H1 (cell line): ENCODE results near the gene ZNF665. TPM values are rescaled to one million over a fixed set of nuclear protein-coding genes. Genes with fewer than 3 reads are reported as not detected.

Experiments
- CTCF ChIA-PET: fragments of 300-600 bp; sonication (Branson Sonifier 250); formaldehyde crosslinking; loops from one replicate; lab custom pipeline; 2021; ENCODE audit not compliant: partially characterized antibody; lab: Charles Lee
- POLR2A ChIA-PET: fragments of 300-600 bp; sonication (Branson Sonifier 250); formaldehyde crosslinking; loops from one replicate; lab custom pipeline; 2021; ENCODE audit warnings: inconsistent platforms; ENCODE audit not compliant: partially characterized antibody; lab: Charles Lee
- DNase-seq, 2 experiments: peaks; one replicate each; pipeline versions ENCODE4 v3.0.0 to v3.0.0-alpha.2; 2010 to 2022; ENCODE audit warnings: low spot score in 2 of 2, low read depth in 1 of 2, mixed read lengths in 1 of 2
- FAIRE-seq: peaks from 2 replicates; lab custom pipeline; 2011; peaks lifted over from hg19 to GRCh38; lab: Jason Lieb, UNC
- H2AFZ ChIP-seq: 2 replicates; pipeline ENCODE4 v1.8.1; 2012; ENCODE audit warnings: low read length, inconsistent platforms
- H2AK5ac ChIP-seq: 2 replicates; pipeline ENCODE4 v1.6.1; 2013; ENCODE audit warnings: low read depth, low read length
- H2BK120ac ChIP-seq: replicated peaks from 2 replicates; pipeline ENCODE3; 2013; ENCODE audit warnings: low read depth, low read length, inconsistent platforms
- H2BK12ac ChIP-seq: 2 replicates; pipeline ENCODE4 v1.6.1; 2013; ENCODE audit warnings: low read depth, low read length
- H2BK15ac ChIP-seq: 2 replicates; pipeline ENCODE4 v1.6.1; 2013; ENCODE audit warnings: low read length
- H2BK20ac ChIP-seq: 2 replicates; pipeline ENCODE4 v1.6.1; 2013; ENCODE audit warnings: low read length
- H2BK5ac ChIP-seq: 2 replicates; pipeline ENCODE4 v1.6.1; 2013; ENCODE audit warnings: low read depth, low read length
- H3K14ac ChIP-seq: 2 replicates; pipeline ENCODE4 v1.6.1; 2013; ENCODE audit warnings: inconsistent platforms; ENCODE audit not compliant: insufficient read length
- H3K18ac ChIP-seq: 2 replicates; pipeline ENCODE4 v1.6.1; 2013; ENCODE audit warnings: low read length; ENCODE audit errors: extremely low read depth
- H3K23ac ChIP-seq: 2 replicates; pipeline ENCODE4 v1.6.1; 2013; ENCODE audit warnings: inconsistent platforms; ENCODE audit not compliant: insufficient read length
- H3K23me2 ChIP-seq: 2 replicates; pipeline ENCODE4 v1.6.1; 2013; ENCODE audit warnings: low read depth, low read length
- H3K27ac ChIP-seq: 2 replicates; pipeline ENCODE4 v1.6.1; 2011; ENCODE audit warnings: low read depth, low read length, inconsistent platforms
- H3K27me3 ChIP-seq, 4 experiments: replicated peaks in 1 of 4; 1 replicate in 1 of 4; 2 replicates in 3 of 4; pipeline versions ENCODE4 v1.6.1 to v1.8.1; 2011 to 2013; ENCODE audit warnings: low read length in 3 of 4, mild to moderate bottlenecking in 3 of 4, inconsistent platforms in 2 of 4, mixed read lengths in 2 of 4, moderate library complexity in 1 of 4; ENCODE audit not compliant: control insufficient read depth in 3 of 4, insufficient read depth in 3 of 4; ENCODE audit errors: extremely low read depth in 1 of 4
- H3K36me3 ChIP-seq, 4 experiments: 2 replicates each; pipeline versions ENCODE4 v1.6.1 to v1.8.1; 2011 to 2013; ENCODE audit warnings: mild to moderate bottlenecking in 4 of 4, low read length in 3 of 4, moderate library complexity in 2 of 4, control low read depth in 1 of 4, inconsistent platforms in 1 of 4; ENCODE audit not compliant: insufficient read depth in 4 of 4, control insufficient read depth in 2 of 4
- H3K4ac ChIP-seq: replicated peaks from 2 replicates; pipeline ENCODE3; 2013; ENCODE audit warnings: low read length, low read depth, mixed read lengths, inconsistent platforms; ENCODE audit not compliant: insufficient read length
- H3K4me1 ChIP-seq, 4 experiments: replicated peaks in 1 of 4; 1 replicate in 1 of 4; 2 replicates in 3 of 4; pipeline versions ENCODE4 v1.6.1 to v1.8.1; 2011 to 2013; ENCODE audit warnings: low read length in 3 of 4, inconsistent platforms in 2 of 4, mixed read lengths in 1 of 4; ENCODE audit not compliant: insufficient read depth in 4 of 4, control insufficient read depth in 3 of 4
- H3K4me2 ChIP-seq, 2 experiments: 2 replicates each; pipeline versions ENCODE4 v1.6.1 to v1.8.1; 2011 to 2013; ENCODE audit warnings: low read depth in 2 of 2, low read length in 2 of 2, control low read depth in 1 of 2, inconsistent platforms in 1 of 2, mild to moderate bottlenecking in 1 of 2; ENCODE audit not compliant: insufficient read depth in 1 of 2
- H3K4me3 ChIP-seq, 4 experiments: fragments of 200-600, 300-600 bp in 1 of 4; sonication (generic), shearing (Covaris generic), sonication (Bioruptor Twin) in 1 of 4; 2 replicates each; pipeline versions ENCODE4 v1.5.1 to v1.8.1; 2011 to 2016; ENCODE audit warnings: low read length in 4 of 4, low read depth in 3 of 4, control low read depth in 2 of 4, inconsistent platforms in 2 of 4, mild to moderate bottlenecking in 2 of 4, mixed read lengths in 1 of 4, moderate library complexity in 1 of 4; ENCODE audit not compliant: insufficient read depth in 2 of 4; ENCODE audit errors: extremely low read depth in 1 of 4
- H3K56ac ChIP-seq: replicated peaks from 2 replicates; pipeline ENCODE3; 2013; ENCODE audit warnings: low read depth, mild to moderate bottlenecking, mixed read lengths, low read length, inconsistent platforms; ENCODE audit not compliant: insufficient read length
- H3K79me1 ChIP-seq: 2 replicates; pipeline ENCODE4 v1.6.1; 2013; ENCODE audit warnings: low read depth, low read length, control low read depth
- H3K79me2 ChIP-seq, 2 experiments: 2 replicates each; pipeline versions ENCODE4 v1.6.1 to v1.8.1; 2012 to 2013; ENCODE audit warnings: low read length in 2 of 2, mild to moderate bottlenecking in 2 of 2, inconsistent platforms in 1 of 2; ENCODE audit not compliant: insufficient read depth in 2 of 2, control insufficient read depth in 1 of 2
- H3K9ac ChIP-seq, 4 experiments: replicated peaks in 1 of 4; 1 replicate in 1 of 4; 2 replicates in 3 of 4; pipeline versions ENCODE4 v1.6.1 to v1.8.1; 2011 to 2013; ENCODE audit warnings: low read depth in 3 of 4, low read length in 3 of 4, control low read depth in 2 of 4, mild to moderate bottlenecking in 2 of 4, moderate library complexity in 2 of 4, inconsistent platforms in 1 of 4; ENCODE audit errors: extremely low read depth in 1 of 4
- H3K9me3 ChIP-seq, 2 experiments: 2 replicates each; pipeline versions ENCODE4 v1.6.1 to v1.8.1; 2012 to 2013; ENCODE audit warnings: mild to moderate bottlenecking in 2 of 2, moderate library complexity in 2 of 2, control low read depth in 1 of 2, inconsistent platforms in 1 of 2, low read depth in 1 of 2, low read length in 1 of 2, mixed read lengths in 1 of 2; ENCODE audit not compliant: insufficient read depth in 2 of 2
- H4K20me1 ChIP-seq, 2 experiments: replicated peaks in 1 of 2; 2 replicates each; pipeline versions ENCODE3 to v1.8.1; 2011 to 2013; ENCODE audit warnings: inconsistent platforms in 2 of 2, low read length in 2 of 2, mild to moderate bottlenecking in 1 of 2; ENCODE audit not compliant: insufficient read depth in 2 of 2, control insufficient read depth in 1 of 2
- H4K5ac ChIP-seq: 2 replicates; pipeline ENCODE4 v1.6.1; 2013; ENCODE audit warnings: low read length, low read depth, mixed read lengths, inconsistent platforms; ENCODE audit not compliant: insufficient read length
- H4K8ac ChIP-seq: 2 replicates; pipeline ENCODE4 v1.8.0; 2013; ENCODE audit warnings: mild to moderate bottlenecking, moderate library complexity, low read length, inconsistent platforms; ENCODE audit not compliant: insufficient read depth; ENCODE audit errors: extremely low read depth
- H4K91ac ChIP-seq: replicated peaks from 2 replicates; pipeline ENCODE3; 2013; ENCODE audit warnings: low read length, mixed read lengths, inconsistent platforms; ENCODE audit not compliant: insufficient read length
- ASH2L ChIP-seq: fragments of 200-600, 300-600 bp; sonication (generic); IDR thresholded peaks from one replicate; pipeline ENCODE4 v1.7.1; 2017; ENCODE audit warnings: low read length
- CREB1 ChIP-seq: IDR thresholded peaks from 2 replicates; pipeline ENCODE4 v1.6.1; 2012; ENCODE audit warnings: inconsistent platforms
- EP300 ChIP-seq, 2 experiments: IDR thresholded peaks; 1 replicate in 1 of 2; 2 replicates in 1 of 2; pipeline ENCODE4 v1.6.1; 2011 to 2012; ENCODE audit warnings: low read depth in 2 of 2, low read length in 2 of 2, mild to moderate bottlenecking in 2 of 2, borderline replicate concordance in 1 of 2, inconsistent platforms in 1 of 2, moderate library complexity in 1 of 2
- KDM4A ChIP-seq: IDR thresholded peaks from one replicate; pipeline ENCODE4 v1.7.1; 2012; ENCODE audit warnings: low read depth, mild to moderate bottlenecking, moderate library complexity, low read length, inconsistent platforms; ENCODE audit not compliant: severe bottlenecking
- PHF8 ChIP-seq: fragments of 200-600 bp; sonication (generic); conservative IDR thresholded peaks from 2 replicates; pipeline ENCODE4 v1.7.1; 2012; ENCODE audit warnings: low read depth, mild to moderate bottlenecking, inconsistent platforms, low read length, moderate library complexity
- POLR2A ChIP-seq, 2 experiments: IDR thresholded peaks; 1 replicate in 1 of 2; 2 replicates in 1 of 2; pipeline ENCODE4 v1.6.1; 2011; ENCODE audit warnings: low read depth in 2 of 2, low read length in 2 of 2, mild to moderate bottlenecking in 2 of 2; ENCODE audit errors: control extremely low read depth in 1 of 2
- POLR2AphosphoS5 ChIP-seq: IDR thresholded peaks from 2 replicates; pipeline ENCODE4 v1.6.1; 2011; ENCODE audit warnings: low read depth, low read length
- POU5F1 ChIP-seq: IDR thresholded peaks from 2 replicates; pipeline ENCODE4 v1.6.1; 2011; ENCODE audit warnings: low read depth, mild to moderate bottlenecking, low read length, moderate library complexity
- RXRA ChIP-seq: IDR thresholded peaks from 2 replicates; pipeline ENCODE4 v1.6.1; 2011; ENCODE audit warnings: low read depth, mild to moderate bottlenecking, low read length, moderate library complexity; ENCODE audit not compliant: insufficient read depth
- SP1 ChIP-seq: IDR thresholded peaks from 2 replicates; pipeline ENCODE4 v1.6.1; 2011; ENCODE audit warnings: low read depth, low read length
- TAF1 ChIP-seq: IDR thresholded peaks from 2 replicates; pipeline ENCODE4 v1.6.1; 2011; ENCODE audit warnings: mild to moderate bottlenecking, low read depth, low read length
- TBP ChIP-seq: IDR thresholded peaks from 2 replicates; pipeline ENCODE4 v1.6.1; 2011; ENCODE audit warnings: low read depth, low read length, improper control_type of control experiment
- TCF12 ChIP-seq: IDR thresholded peaks from 2 replicates; pipeline ENCODE4 v1.6.1; 2011; ENCODE audit warnings: low read depth, mild to moderate bottlenecking, low read length
- whole genome bisulfite sequencing, 2 experiments: shearing (Covaris generic) in 1 of 2; methylation state at CpG; one replicate each; pipeline versions ENCODE4 v1.1.6 to v1.1.7; 2013 to 2015; ENCODE audit warnings: low lambda C conversion rate in 2 of 2, mixed read lengths in 2 of 2, inconsistent platforms in 1 of 2, low coverage in 1 of 2, missing lambda C conversion rate in 1 of 2; ENCODE audit not compliant: insufficient replicate concordance in 2 of 2, insufficient coverage in 1 of 2, insufficient read length in 1 of 2; ENCODE audit errors: extremely low coverage in 1 of 2, missing lambda C conversion rate in 1 of 2; 5-methylcytosine and 5-hydroxymethylcytosine counted together
- polyA plus RNA-seq, 7 experiments: library from polyadenylated mRNA; depleted of rRNA in 3 of 7; stranded (reverse) in 5 of 7; unstranded in 2 of 7; fragments of >200 nt in 5 of 7; fragments of 200-250 nt in 2 of 7; gene quantifications; 1 replicate in 5 of 7; 2 replicates in 1 of 7; 4 replicates in 1 of 7; pipeline versions ENCODE4 v1.2.1 to v1.2.3, GENCODE V29; 2011 to 2013; ENCODE audit warnings: missing spikeins in 2 of 7, mixed read lengths in 2 of 7
- total RNA-seq: library from RNA; stranded (reverse); fragmentation: NEBNext Ultra II Directional; extraction: Animal tissue kit (Norgen Biotek cat#: 25700); gene quantifications from 2 replicates; pipeline ENCODE4 v1.2.1, GENCODE V29; 2021

The ZNF665 gene
- total and polyA plus RNA-seq, 2 of the 8 experiments (the other 6 are each of a cell fraction or from before 2014, with no cell fraction given): 2.4 to 6.4 TPM

- Histone ChIP-seq H2BK15ac (no peak overlapping the region), H4K20me1 (peaks cover 0 to 2% of the 10 kb centered on the region in 2 experiments), H4K91ac (peak overlapping the region; percentile 40), H2BK12ac (no peak overlapping the region), H2AK5ac (no peak overlapping the region), H3K27ac (no peak overlapping the region), H3K4me2 (peak overlapping the region; percentile 76 to 77), H3K79me1 (no peaks in the 10 kb centered on the region), H3K18ac (peak overlapping the region; percentile 32; the same call in 1 of the 2 replicates), H3K4me3 (peak overlapping the region; percentile 93 to 98 (median 96)), H3K4ac (no peak overlapping the region), H2BK5ac (no peak overlapping the region), H3K9ac (peak overlapping the region in 3 of 4 experiments; percentile 72 to 88 (median 76); a peak in 6 of 7 replicates), H2BK20ac (no peak overlapping the region), H4K8ac (peak overlapping the region; percentile 94; the same call in 1 of the 2 replicates), H3K23ac (no peak overlapping the region), H3K23me2 (peaks cover 6% of the 10 kb centered on the region; the same call in 1 of the 2 replicates), H3K14ac (no peak overlapping the region), H3K27me3 (peaks cover 0 to 2% (median 2%) of the 10 kb centered on the region in 4 experiments; a peak in 3 of 7 replicates), H3K79me2 (no peaks in the 10 kb centered on the region), H3K56ac (peak overlapping the region; percentile 34), H3K36me3 (0 out of 8 replicates have a peak, but pooled peaks cover 0 to 6% (median 0%) of the 10 kb centered on the region in 4 experiments), H2AFZ (peak overlapping the region; percentile 61; the same call in 1 of the 2 replicates), H2BK120ac (no peak overlapping the region), H3K9me3 (peaks cover 3 to 7% of the 10 kb centered on the region in 2 experiments; a peak in 3 of 4 replicates), H4K5ac (no peak overlapping the region), H3K4me1 (peaks cover 0 to 4% (median 2%) of the 10 kb centered on the region in 4 experiments; a peak in 2 of 7 replicates)
- ChIA-PET CTCF (interaction anchor here (0.6 kb wide), 1 partner anchor 710 kb away, joined by 4 read pairs; no protein-coding TSS in a partner anchor), POLR2A (no interaction called here)
- FAIRE-seq (no peak), DNase-seq (peak; percentile 84 to 98)
- WGBS, 2 experiments: 1% methylated on average over 20 of the region's 42 CpGs; no CpG with 5 or more reads in 1 of the 2 experiments
- TF ChIP-seq TBP (0 out of 2 replicates have a peak, but pooled peaks have one; percentile 24), PHF8 (peak; percentile 60; the same call in 1 of the 2 replicates), RXRA (no peak), KDM4A (peak; percentile 65), CREB1 (no peak), TCF12 (peak; percentile 89), ASH2L (peak; percentile 76), POU5F1 (no peak), POLR2A (IDR thresholded peaks at IDR 0.05; ENCODE audit: control extremely low read depth in 1 of 2, low read depth in 2 of 2, low read length in 2 of 2) (peak in 1 of 2 experiments; percentile 52; a peak in 1 of 3 replicates), POLR2AphosphoS5 (peak; percentile 63; the same call in 1 of the 2 replicates), SP1 (peak; percentile 73; the same call in 1 of the 2 replicates), EP300 (IDR thresholded peaks at IDR 0.05; ENCODE audit: borderline replicate concordance in 1 of 2, low read depth in 2 of 2, low read length in 2 of 2) (no peak), TAF1 (peak; percentile 72)
These were observed 3.7 kb upstream of the ZNF665 start for GRCh38 chr19:53196777-53197396.
